GM21367 (cell line): Measurements from ENCODE around the gene MAP7D1.
A peak's percentile ranks its signal among the peaks of the same experiment; 100 is the strongest.
"Not testable (repeated sequence)": the region's sequence is repeated elsewhere in the genome, so short reads cannot be mapped to it uniquely, and the experiment has no call there.

ENCODE experiments used
- ATAC-seq: cut with Tn5 transposase; IDR thresholded peaks from one replicate; pipeline ENCODE4 v1.9.1; 2021; ENCODE audit not compliant: unreplicated experiment

The MAP7D1 gene

GRCh38 chr1:36166938-36167905 is 11.3 kb downstream of the MAP7D1 start:
- no peak for ATAC-seq

GRCh38 chr1:36168514-36168913 is 12.6 kb downstream of the MAP7D1 start:
- ATAC-seq, result no peak

GRCh38 chr1:36170643-36171412 is 14.9 kb downstream of the MAP7D1 start:
- ATAC-seq, result no peak

DNA sequence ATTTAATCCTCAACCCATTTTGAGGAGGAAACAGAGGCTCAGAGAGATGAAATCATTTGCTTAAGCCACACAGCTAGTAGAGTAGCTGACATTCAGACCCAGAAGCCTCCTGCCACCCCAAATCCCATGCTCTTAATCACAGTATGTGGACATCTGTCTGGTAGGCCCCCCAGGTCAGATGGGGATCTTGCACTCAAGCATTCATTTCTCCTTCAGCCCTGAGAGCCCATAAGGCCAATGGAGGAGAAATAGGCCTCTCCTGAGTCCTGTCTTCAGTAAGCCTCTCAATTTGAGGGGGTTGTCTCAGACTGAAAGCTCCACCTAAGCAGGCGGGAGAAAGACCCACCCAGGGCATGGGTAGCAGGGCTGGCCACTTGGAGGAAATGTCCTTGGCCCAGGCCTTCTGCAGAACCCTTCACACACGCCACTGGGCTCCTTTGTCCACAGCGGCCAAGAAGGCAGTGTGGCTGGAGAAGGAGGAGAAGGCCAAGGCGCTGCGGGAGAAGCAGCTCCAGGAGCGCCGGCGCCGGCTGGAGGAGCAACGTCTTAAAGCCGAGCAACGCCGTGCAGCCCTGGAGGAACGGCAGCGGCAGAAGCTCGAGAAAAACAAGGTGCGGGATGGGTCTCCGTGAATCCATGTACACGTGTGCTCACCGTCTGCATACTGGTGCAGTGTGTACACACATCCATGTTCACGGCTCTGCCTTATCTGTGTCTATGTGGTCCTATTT is 16.2 kb downstream of the MAP7D1 start:
- no peak for ATAC-seq

DNA sequence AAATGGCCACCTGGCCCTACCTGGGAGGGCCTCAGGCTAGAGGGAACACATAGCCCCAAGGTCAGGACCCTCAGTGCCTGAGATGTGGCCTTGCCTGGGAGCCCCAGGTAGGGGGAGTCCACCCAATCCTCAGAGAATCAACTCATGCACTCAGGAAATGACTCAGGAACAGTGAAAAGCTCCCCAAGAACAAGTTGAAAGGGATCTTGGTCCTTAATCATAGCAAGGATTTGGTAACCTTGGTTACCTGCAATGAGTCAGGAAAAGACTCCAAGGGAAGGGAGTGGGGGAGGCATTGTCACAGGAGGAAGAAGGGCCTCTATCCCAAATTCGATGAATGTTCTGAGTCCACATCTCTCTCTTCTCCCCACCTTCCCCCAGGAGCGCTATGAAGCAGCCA is 17.0 kb downstream of the MAP7D1 start:
- no peak for ATAC-seq

DNA sequence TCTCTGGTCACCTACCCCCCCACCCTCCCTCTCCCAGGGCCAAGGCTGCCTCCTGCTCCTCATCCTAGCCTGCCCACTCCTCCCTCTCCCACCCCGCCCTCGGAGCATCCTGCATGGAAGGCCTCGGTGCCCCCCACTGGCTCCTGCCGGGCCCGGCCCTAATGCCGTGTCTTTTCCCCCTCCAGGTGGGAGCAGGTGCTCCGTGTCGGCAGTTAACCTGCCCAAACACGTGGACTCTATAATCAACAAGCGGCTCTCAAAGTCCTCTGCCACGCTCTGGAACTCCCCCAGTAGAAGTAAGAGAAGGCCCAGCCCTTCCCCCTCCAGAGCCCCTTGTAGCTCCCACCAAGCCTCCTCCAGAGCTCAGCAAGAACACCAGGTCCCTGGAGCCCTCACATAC is 18.8 kb downstream of the MAP7D1 start:
- no peak for ATAC-seq

DNA sequence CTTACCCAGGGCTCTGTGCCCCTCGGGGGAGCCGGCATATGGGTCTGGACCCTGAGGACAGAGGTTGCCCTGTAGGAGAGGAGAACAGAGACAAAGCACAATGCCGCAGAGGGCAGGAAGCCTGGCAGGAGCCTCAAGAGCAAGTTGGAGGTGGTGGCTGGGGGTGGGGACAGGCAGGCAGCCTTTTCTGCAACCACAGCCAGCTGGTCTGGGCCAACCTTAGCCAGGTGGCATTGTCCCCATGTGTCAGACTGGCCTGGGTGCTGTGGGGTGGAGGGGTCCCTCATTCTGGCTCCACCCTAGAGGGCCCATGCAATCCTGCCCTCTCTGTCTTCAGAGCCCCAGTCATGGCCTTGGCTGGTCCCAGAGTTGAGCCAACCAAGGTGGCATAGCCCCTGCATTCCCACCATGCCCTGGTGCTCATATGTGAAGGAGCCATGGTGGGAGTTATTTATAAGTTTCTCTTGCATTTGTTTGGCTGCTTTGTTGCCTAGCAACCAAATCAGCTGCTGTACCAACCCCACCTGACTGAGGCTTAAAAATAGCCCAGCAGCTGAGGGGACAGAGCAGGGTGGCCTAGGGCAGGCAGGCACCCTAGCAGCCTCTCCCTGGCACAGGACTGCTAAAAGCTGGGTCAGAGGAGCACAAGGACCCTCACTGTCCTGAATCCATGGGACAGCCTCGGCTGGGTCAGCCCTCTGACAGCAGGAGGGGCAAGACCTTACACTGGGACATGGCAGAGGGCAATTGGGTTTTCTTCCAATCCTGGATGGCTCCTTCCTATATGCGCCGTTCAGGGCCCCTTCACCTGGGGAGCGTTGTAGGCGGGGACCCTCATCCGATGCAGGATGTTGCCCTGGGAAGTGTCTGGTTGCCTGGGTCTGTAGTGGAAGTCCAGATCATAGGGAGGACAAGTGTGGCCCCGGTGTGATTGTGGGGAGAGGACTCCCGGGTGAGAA is 19.5 kb downstream of the MAP7D1 start:
- no peak for ATAC-seq

DNA sequence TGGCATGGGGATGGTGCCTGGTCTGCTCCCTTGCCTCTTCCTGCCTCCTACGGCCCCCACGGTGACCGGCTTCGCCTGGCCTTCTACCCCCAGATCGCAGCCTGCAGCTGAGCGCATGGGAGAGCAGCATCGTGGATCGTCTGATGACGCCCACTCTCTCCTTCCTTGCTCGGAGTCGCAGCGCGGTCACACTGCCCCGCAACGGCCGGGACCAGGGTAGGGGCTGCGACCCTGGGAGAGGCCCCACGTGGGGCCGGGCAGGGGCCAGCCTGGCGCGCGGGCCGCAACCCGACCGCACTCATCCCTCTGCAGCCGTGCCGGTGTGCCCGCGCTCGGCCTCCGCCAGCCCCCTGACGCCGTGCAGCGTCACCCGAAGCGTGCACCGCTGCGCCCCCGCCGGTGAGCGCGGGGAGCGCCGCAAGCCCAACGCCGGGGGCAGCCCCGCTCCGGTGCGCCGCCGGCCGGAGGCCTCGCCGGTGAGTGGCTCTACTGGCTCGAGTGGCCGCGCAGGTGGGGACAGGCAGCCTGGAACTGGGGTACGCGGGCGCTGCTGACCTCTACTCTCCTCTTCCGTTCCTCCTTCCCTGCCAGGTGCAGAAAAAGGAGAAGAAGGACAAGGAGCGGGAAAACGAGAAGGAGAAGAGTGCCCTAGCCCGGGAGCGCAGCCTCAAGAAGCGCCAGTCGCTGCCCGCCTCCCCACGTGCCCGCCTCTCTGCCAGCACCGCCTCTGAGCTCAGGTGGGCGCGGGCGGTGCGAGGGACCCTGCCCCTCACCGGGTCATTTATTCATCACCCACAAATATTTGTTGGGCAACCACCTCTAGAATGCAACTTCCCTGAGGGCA is 20.4 kb downstream of the MAP7D1 start:
- no peak for ATAC-seq

- ATAC-seq, result no peak
Measured at GRCh38 chr1:36177589-36178431, 21.9 kb downstream of the MAP7D1 start.

DNA sequence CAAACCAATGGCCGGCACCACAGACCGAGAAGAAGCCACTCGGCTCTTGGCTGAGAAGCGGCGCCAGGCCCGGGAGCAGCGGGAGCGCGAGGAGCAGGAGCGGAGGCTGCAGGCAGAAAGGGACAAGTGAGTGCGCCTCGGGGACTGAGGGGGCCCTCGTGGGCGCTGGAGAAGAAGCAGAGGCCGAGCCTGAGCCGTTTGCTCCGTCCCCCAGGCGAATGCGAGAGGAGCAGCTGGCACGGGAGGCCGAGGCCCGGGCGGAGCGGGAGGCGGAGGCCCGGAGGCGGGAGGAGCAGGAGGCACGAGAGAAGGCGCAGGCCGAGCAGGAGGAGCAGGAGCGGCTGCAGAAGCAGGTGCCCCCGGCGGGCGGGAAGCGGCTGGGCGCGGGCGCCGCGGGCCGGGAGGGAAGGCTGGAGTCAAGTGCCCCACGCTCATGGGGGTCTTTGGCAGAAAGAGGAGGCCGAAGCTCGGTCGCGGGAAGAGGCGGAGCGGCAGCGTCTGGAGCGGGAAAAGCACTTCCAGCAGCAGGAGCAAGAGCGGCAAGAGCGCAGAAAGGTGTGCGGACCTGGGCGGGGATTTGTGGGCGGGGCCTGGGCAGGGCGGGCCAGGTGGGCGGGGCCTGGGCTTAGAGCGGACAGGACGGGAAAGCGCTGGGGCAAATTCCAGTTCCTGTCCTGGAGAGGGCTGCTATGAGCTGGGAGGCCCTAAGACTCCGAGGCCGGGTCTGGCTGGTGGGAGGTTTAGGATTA is 22.7 kb downstream of the MAP7D1 start:
- ATAC-seq, result no peak

GRCh38 chr1:36179220-36179600 is 23.2 kb downstream of the MAP7D1 start:
- ATAC-seq, result no peak

GRCh38 chr1:36182734-36183133 is 26.8 kb downstream of the MAP7D1 start:
- ATAC-seq, result no peak

DNA sequence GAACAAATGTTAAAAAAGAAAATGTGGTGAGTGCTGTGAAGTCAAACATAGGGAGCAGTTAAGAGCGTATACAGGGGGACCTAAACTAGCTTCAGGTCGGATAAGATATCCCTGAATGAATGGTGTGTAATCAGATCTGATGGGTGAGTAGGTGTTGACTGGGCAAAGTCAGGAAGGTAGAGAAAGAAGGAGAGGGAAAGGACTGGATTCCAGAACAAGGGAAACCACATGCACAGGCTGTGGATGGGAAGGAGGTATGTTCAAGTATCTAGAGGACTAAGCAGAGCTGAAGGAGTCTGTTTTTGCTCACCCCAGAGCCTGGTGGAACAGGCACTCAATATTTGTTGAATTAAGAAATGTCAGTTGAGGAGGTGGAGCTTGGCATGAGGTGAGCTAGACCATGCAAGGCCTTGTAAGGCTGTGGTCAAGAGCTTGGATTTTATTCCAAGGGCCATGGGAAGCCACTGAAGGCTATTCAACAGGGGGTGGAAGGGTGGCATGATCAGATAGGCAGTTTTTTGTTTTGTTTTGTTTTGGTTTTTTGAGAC is 27.4 kb downstream of the MAP7D1 start:
- ATAC-seq, result no peak

- ATAC-seq, result peak; percentile 62
Measured at GRCh38 chr1:36187800-36188593, 32.0 kb downstream of the MAP7D1 start.

- not testable (repeated sequence) for ATAC-seq
Measured at GRCh38 chr1:36196805-36197204, 40.8 kb downstream of the MAP7D1 start.

- ATAC-seq, result no peak
Measured at GRCh38 chr1:36198641-36199040, 42.7 kb downstream of the MAP7D1 start.
